GM18951 (cell line): ENCODE results near the gene KRT14.
"Not testable (repeated sequence)": the region's sequence is repeated elsewhere in the genome, so short reads cannot be mapped to it uniquely, and the experiment has no call there.

ENCODE experiments used
- POLR2A ChIP-seq: IDR thresholded peaks from 4 replicates; pipeline ENCODE4 v1.6.1; 2011; ENCODE audit warnings: mild to moderate bottlenecking; ENCODE audit not compliant: insufficient read length, insufficient read depth; ENCODE audit errors: extremely low read depth
- in situ Hi-C: fragments of 300-500 bp; cut with MboI; formaldehyde crosslinking; loops from one replicate; pipeline ENCODE4 v1.12.0; 2022; ENCODE audit warnings: low sequenced_read_pairs, mixed read lengths, inconsistent platforms; ENCODE audit not compliant: unreplicated experiment

KRT14 gene

GRCh38 chr17:41602524-41602923 lies 15.8 kb upstream of the KRT14 start:
- in situ Hi-C loops = no loop called here
- TF ChIP-seq POLR2A = no peak

GRCh38 chr17:41600318-41600717 lies 13.6 kb upstream of the KRT14 start:
- no peak for TF ChIP-seq POLR2A
- in situ Hi-C loops = no loop called here

- no peak for TF ChIP-seq POLR2A
Observed at GRCh38 chr17:41599680-41600079, 13.0 kb upstream of the KRT14 start.

GRCh38 chr17:41595585-41595984 lies 8.9 kb upstream of the KRT14 start:
- TF ChIP-seq POLR2A = no peak
- in situ Hi-C loops = no loop called here

More at GRCh38 chr17:41599680-41600079, 13.0 kb upstream of the KRT14 start:
- in situ Hi-C loops = no loop called here

GRCh38 chr17:41594363-41594915 lies 7.7 kb upstream of the KRT14 start:
- in situ Hi-C loops = no loop called here
- no peak for TF ChIP-seq POLR2A

GRCh38 chr17:41593306-41593981 lies 6.7 kb upstream of the KRT14 start:
- in situ Hi-C loops = no loop called here
- no peak for TF ChIP-seq POLR2A

- TF ChIP-seq POLR2A = no peak
Observed at GRCh38 chr17:41592601-41593305, 6.1 kb upstream of the KRT14 start.

GRCh38 chr17:41589301-41589700 lies 2.6 kb upstream of the KRT14 start:
- in situ Hi-C loops = no loop called here
- TF ChIP-seq POLR2A = no peak

More at GRCh38 chr17:41592601-41593305, 6.1 kb upstream of the KRT14 start:
- in situ Hi-C loops = no loop called here

- in situ Hi-C loops = no loop called here
- TF ChIP-seq POLR2A = no peak
Observed at GRCh38 chr17:41588126-41588810, 1.6 kb upstream of the KRT14 start.

- no peak for TF ChIP-seq POLR2A
- in situ Hi-C loops = no loop called here
Observed at GRCh38 chr17:41585301-41586056, 1.2 kb downstream of the KRT14 start.

- in situ Hi-C loops = not testable (repeated sequence)
Observed at GRCh38 chr17:41584331-41584927, 2.3 kb downstream of the KRT14 start.

- TF ChIP-seq POLR2A = no peak
- in situ Hi-C loops = no loop called here
Observed at GRCh38 chr17:41583137-41584127, 3.3 kb downstream of the KRT14 start.

GRCh38 chr17:41582061-41582968 lies 4.4 kb downstream of the KRT14 start:
- in situ Hi-C loops = not testable (repeated sequence)
